GM12865 (cell line): Measurements from ENCODE around the gene CDYL.
"Not testable (repeated sequence)": the region's sequence is repeated elsewhere in the genome, so short reads cannot be mapped to it uniquely, and the experiment has no call there.

ENCODE experiments used
- DNase-seq: peaks from one replicate; pipeline ENCODE4 v3.0.0; 2010; ENCODE audit warnings: low read depth
- H3K4me3 ChIP-seq: 2 replicates; pipeline ENCODE4 v1.5.1; 2011; ENCODE audit warnings: mild to moderate bottlenecking, low read depth, low read length, control low read depth
- CTCF ChIP-seq: IDR thresholded peaks from 2 replicates; pipeline ENCODE4 v1.5.1; 2011; ENCODE audit warnings: low read length, control low read depth, low read depth, inconsistent platforms; ENCODE audit not compliant: insufficient read depth; ENCODE audit errors: missing control alignments

The CDYL gene

GRCh38 chr6:4858194-4859015 lies 82.2 kb downstream of the CDYL start:
- H3K4me3 ChIP-seq = no peak overlapping the region
- no peak for DNase-seq
- no peak for TF ChIP-seq CTCF

GRCh38 chr6:4860387-4860786 lies 84.2 kb downstream of the CDYL start:
- TF ChIP-seq CTCF = no peak
- no peak overlapping the region for H3K4me3 ChIP-seq
- no peak for DNase-seq

- no peak for DNase-seq
- no peak overlapping the region for H3K4me3 ChIP-seq
- no peak for TF ChIP-seq CTCF
These were observed 85.4 kb downstream of the CDYL start for GRCh38 chr6:4861564-4861963.

- no peak for DNase-seq
- no peak for TF ChIP-seq CTCF
- no peak overlapping the region for H3K4me3 ChIP-seq
These were observed 88.3 kb downstream of the CDYL start for GRCh38 chr6:4864519-4864918.

- not testable (repeated sequence) for H3K4me3 ChIP-seq, DNase-seq
These were observed 88.8 kb downstream of the CDYL start for GRCh38 chr6:4865006-4865405.

GRCh38 chr6:4870821-4871494 lies 94.8 kb downstream of the CDYL start:
- H3K4me3 ChIP-seq = no peak overlapping the region
- TF ChIP-seq CTCF = no peak
- DNase-seq = no peak

GRCh38 chr6:4871825-4872224 lies 95.6 kb downstream of the CDYL start:
- no peak for DNase-seq
- no peak overlapping the region for H3K4me3 ChIP-seq
- no peak for TF ChIP-seq CTCF
